CD14-positive monocyte (primary cell): ENCODE results near the gene LILRA5. TPM values are rescaled to one million over a fixed set of nuclear protein-coding genes. Genes with fewer than 3 reads are reported as not detected.

Experiments
- DNase-seq, 3 donors: peaks; one replicate each; pipeline ENCODE4 v3.0.0-alpha.2; 2011 to 2022
- H2AFZ ChIP-seq: 2 replicates; pipeline ENCODE4 v1.6.0; 2012; ENCODE audit warnings: mild to moderate bottlenecking, low read depth, low read length, inconsistent platforms; ENCODE audit not compliant: insufficient read depth, poor library complexity, severe bottlenecking
- H3K27ac ChIP-seq, 2 donors: 1 replicate in 1 of 2; 2 replicates in 1 of 2; pipeline ENCODE4 v1.5.1; 2012 to 2013; ENCODE audit warnings: low read length in 2 of 2, control low read depth in 1 of 2, inconsistent platforms in 1 of 2, low read depth in 1 of 2, mild to moderate bottlenecking in 1 of 2
- H3K27me3 ChIP-seq, 2 donors: one replicate each; pipeline versions ENCODE4 v1.6.0 to v1.6.1; 2011 to 2013; ENCODE audit warnings: low read length in 2 of 2; ENCODE audit not compliant: control insufficient read depth in 2 of 2, insufficient read depth in 2 of 2
- H3K36me3 ChIP-seq, 2 donors: replicated peaks in 1 of 2; 1 replicate in 1 of 2; 2 replicates in 1 of 2; pipeline versions ENCODE4 v1.5.1 to v1.6.1; 2012 to 2013; ENCODE audit warnings: low read length in 2 of 2, control low read depth in 1 of 2, inconsistent platforms in 1 of 2, mild to moderate bottlenecking in 1 of 2; ENCODE audit not compliant: insufficient read depth in 2 of 2, control insufficient read depth in 1 of 2
- H3K4me1 ChIP-seq, 2 donors: 1 replicate in 1 of 2; 2 replicates in 1 of 2; pipeline versions ENCODE4 v1.5.1 to v1.6.1; 2012 to 2013; ENCODE audit warnings: low read length in 2 of 2, control low read depth in 1 of 2, inconsistent platforms in 1 of 2, mild to moderate bottlenecking in 1 of 2, moderate library complexity in 1 of 2; ENCODE audit not compliant: insufficient read depth in 2 of 2, control insufficient read depth in 1 of 2
- H3K4me2 ChIP-seq: replicated peaks from 2 replicates; pipeline ENCODE3; 2012; ENCODE audit warnings: low read length, moderate library complexity, mild to moderate bottlenecking; ENCODE audit not compliant: poor library complexity, severe bottlenecking; ENCODE audit errors: extremely low read depth
- H3K4me3 ChIP-seq, 3 experiments: fragments of 200-600 bp in 1 of 3; sonication (generic) in 1 of 3; replicated peaks in 1 of 3; 1 replicate in 2 of 3; 2 replicates in 1 of 3; pipeline ENCODE4 v1.5.1; 2011 to 2013; ENCODE audit warnings: low read length in 3 of 3, mild to moderate bottlenecking in 3 of 3, control low read depth in 2 of 3, low read depth in 2 of 3, inconsistent platforms in 1 of 3, moderate library complexity in 1 of 3
- H3K79me2 ChIP-seq: 2 replicates; pipeline ENCODE4 v1.6.0; 2012; ENCODE audit warnings: mild to moderate bottlenecking, control low read depth, inconsistent platforms, low read length, moderate library complexity; ENCODE audit not compliant: insufficient read depth
- H3K9ac ChIP-seq: 2 replicates; pipeline ENCODE4 v1.6.0; 2017; ENCODE audit warnings: low read length, mild to moderate bottlenecking; ENCODE audit not compliant: insufficient read depth, poor library complexity, severe bottlenecking
- H3K9me3 ChIP-seq, 2 donors: replicated peaks in 1 of 2; 1 replicate in 1 of 2; 2 replicates in 1 of 2; pipeline versions ENCODE4 v1.5.1 to v1.6.1; 2012 to 2013; ENCODE audit warnings: low read length in 2 of 2, control low read depth in 1 of 2; ENCODE audit not compliant: control insufficient read depth in 1 of 2, insufficient read depth in 1 of 2
- H4K20me1 ChIP-seq: 2 replicates; pipeline ENCODE4 v1.6.0; 2012; ENCODE audit warnings: mild to moderate bottlenecking, low read length, control low read depth, moderate library complexity; ENCODE audit not compliant: insufficient read depth
- H3K27ac Mint-ChIP-seq, 7 donors: one replicate each; pipeline ENCODE4 v1.8.0; 2020; ENCODE audit warnings: mild to moderate bottlenecking in 7 of 7, mixed read lengths in 7 of 7, moderate library complexity in 6 of 7, inconsistent platforms in 2 of 7
- H3K27me3 Mint-ChIP-seq, 3 donors: one replicate each; pipeline ENCODE4 v1.8.0; 2021 to 2022; ENCODE audit warnings: low read depth in 3 of 3, mild to moderate bottlenecking in 3 of 3, mixed read lengths in 3 of 3, moderate library complexity in 3 of 3, inconsistent platforms in 1 of 3
- H3K36me3 Mint-ChIP-seq, 2 donors: one replicate each; pipeline ENCODE4 v1.8.0; 2020; ENCODE audit warnings: mixed read lengths in 2 of 2, inconsistent platforms in 1 of 2, mild to moderate bottlenecking in 1 of 2
- H3K4me1 Mint-ChIP-seq: one replicate; pipeline ENCODE4 v1.8.0; 2020; ENCODE audit warnings: mild to moderate bottlenecking, mixed read lengths
- H3K4me3 Mint-ChIP-seq, 2 donors: one replicate each; pipeline ENCODE4 v1.8.0; 2020; ENCODE audit warnings: mild to moderate bottlenecking in 2 of 2, mixed read lengths in 2 of 2, moderate library complexity in 1 of 2
- H3K9me3 Mint-ChIP-seq, 7 donors: one replicate each; pipeline ENCODE4 v1.8.0; 2020 to 2022; ENCODE audit warnings: mixed read lengths in 7 of 7, mild to moderate bottlenecking in 6 of 7, moderate library complexity in 6 of 7, inconsistent platforms in 2 of 7
- CTCF ChIP-seq: fragments of 200-600 bp; IDR thresholded peaks from one replicate; pipeline ENCODE4 v1.8.0; 2022; ENCODE audit warnings: antibody characterized with exemption, mild to moderate bottlenecking
- WGBS: methylation state at CpG from one replicate; pipeline ENCODE4 v1.1.5; 2013; ENCODE audit warnings: missing lambda C conversion rate; ENCODE audit not compliant: insufficient coverage; 5-methylcytosine and 5-hydroxymethylcytosine counted together
- intact Hi-C, 2 donors: fragments of 100-400 bp; cut with micrococcal nuclease; formaldehyde crosslinking; loops; one replicate each; pipeline versions ENCODE4 v1.15.0 to v1.15.1; 2023
- polyA plus RNA-seq, 3 donors: library from polyadenylated mRNA; depleted of rRNA in 1 of 3; unstranded in 2 of 3; stranded (reverse) in 1 of 3; fragments of 300-500 nt in 2 of 3; fragments of >200 nt in 1 of 3; fragmentation: Illumina TruSeq in 2 of 3; gene quantifications; 1 replicate in 2 of 3; 2 replicates in 1 of 3; pipeline ENCODE4 v1.2.3, GENCODE V29; 2012 to 2021

LILRA5 gene
- polyA plus RNA-seq, 3 donors = 348 to 580 (median 516) TPM

- H3K9me3 Mint-ChIP-seq = peaks cover 2 to 12% (median 5%) of the 10 kb centered on the region in 7 donors
- H3K9me3 ChIP-seq = no peaks in the 10 kb centered on the region
- H4K20me1 ChIP-seq = no peaks in the 10 kb centered on the region
- H3K27me3 Mint-ChIP-seq = peaks cover 3 to 8% (median 4%) of the 10 kb centered on the region in 3 donors
- peak overlapping the region; percentile 71 to 86 for H3K4me3 Mint-ChIP-seq
- peak overlapping the region in 1 of 3 experiments; percentile 62 for H3K4me3 ChIP-seq
- H3K79me2 ChIP-seq = no peaks in the 10 kb centered on the region
- intact Hi-C loops = loop anchor here in 1 of 2 donors (5.0 to 10.0 kb wide), 2 partner anchors 37 to 54 kb away; partner anchors contain the start of gene LILRB2
- peak overlapping the region; percentile 35 for H2AFZ ChIP-seq
- 27% methylated on average over 3 of the region's 7 CpGs for WGBS
- peaks cover 0 to 2% of the 10 kb centered on the region in 2 donors for H3K36me3 Mint-ChIP-seq
- TF ChIP-seq CTCF = no peak
- peaks cover 44 to 47% of the 10 kb centered on the region in 2 donors for H3K4me1 ChIP-seq
- peaks cover 46% of the 10 kb centered on the region for H3K4me1 Mint-ChIP-seq
- peak overlapping the region; percentile 62 for H3K4me2 ChIP-seq
- no peaks in the 10 kb centered on the region for H3K27me3 ChIP-seq
- H3K27ac ChIP-seq = peak overlapping the region; percentile 82 to 88
- H3K27ac Mint-ChIP-seq = peak overlapping the region; percentile 96 to 99 (median 99)
- H3K36me3 ChIP-seq = no peaks in the 10 kb centered on the region
- no peak overlapping the region for H3K9ac ChIP-seq
- DNase-seq = peak; percentile 83 to 91 (median 88)
Measured at GRCh38 chr19:54319049-54319448, 6.1 kb upstream of the LILRA5 start.

- WGBS = 94% methylated on average over 6 of the region's 9 CpGs
- Histone ChIP-seq H3K27me3 (no peaks in the 10 kb centered on the region), H3K4me2 (peak overlapping the region; percentile 60), H3K9ac (no peak overlapping the region), H3K79me2 (no peaks in the 10 kb centered on the region), H4K20me1 (no peaks in the 10 kb centered on the region), H2AFZ (no peak overlapping the region), H3K36me3 (no peaks in the 10 kb centered on the region), H3K4me1 (peaks cover 55 to 58% of the 10 kb centered on the region in 2 donors), H3K27ac (peak overlapping the region; percentile 82 to 88), H3K4me3 (peak overlapping the region in 1 of 3 experiments; percentile 62), H3K9me3 (no peaks in the 10 kb centered on the region)
- intact Hi-C loops = loop anchor here in 1 of 2 donors (5.0 to 10.0 kb wide), 2 partner anchors 36 to 53 kb away; partner anchors contain the start of gene LILRB2
- DNase-seq = no peak
- peak overlapping the region; percentile 95 to 99 (median 98) for H3K27ac Mint-ChIP-seq
- H3K4me1 Mint-ChIP-seq = peaks cover 57% of the 10 kb centered on the region
- no peak overlapping the region for H3K4me3 Mint-ChIP-seq
- H3K27me3 Mint-ChIP-seq = peaks cover 3 to 8% (median 4%) of the 10 kb centered on the region in 3 donors
- TF ChIP-seq CTCF = no peak
- peaks cover 0 to 2% of the 10 kb centered on the region in 2 donors for H3K36me3 Mint-ChIP-seq
- H3K9me3 Mint-ChIP-seq = peaks cover 2 to 12% (median 5%) of the 10 kb centered on the region in 7 donors
Measured at GRCh38 chr19:54317965-54318240, 4.9 kb upstream of the LILRA5 start.
